Mesothelial cell of epicardium (in vitro differentiated cells): Measurements from ENCODE around the gene LIN7A. TPM values are rescaled to one million over a fixed set of nuclear protein-coding genes. Genes with fewer than 3 reads are reported as not detected.

Source experiments
- DNase-seq, 2 experiments: peaks; one replicate each; pipeline ENCODE4 v3.0.0; 2021; ENCODE audit warnings: low spot score in 2 of 2; ENCODE audit not compliant: unreplicated experiment in 2 of 2
- H3K27ac Mint-ChIP-seq: 2 replicates; pipeline ENCODE4 v1.8.0; 2021; ENCODE audit warnings: mixed read lengths
- H3K27me3 Mint-ChIP-seq: 2 replicates; pipeline ENCODE4 v1.8.0; 2021; ENCODE audit warnings: low read depth, mixed read lengths
- H3K36me3 Mint-ChIP-seq: 2 replicates; pipeline ENCODE4 v1.8.0; 2021; ENCODE audit warnings: mixed read lengths
- H3K4me1 Mint-ChIP-seq: 2 replicates; pipeline ENCODE4 v1.8.0; 2021; ENCODE audit warnings: mixed read lengths
- H3K4me3 Mint-ChIP-seq: 2 replicates; pipeline ENCODE4 v1.8.0; 2021; ENCODE audit warnings: mild to moderate bottlenecking, moderate library complexity, mixed read lengths
- H3K9me3 Mint-ChIP-seq: 2 replicates; pipeline ENCODE4 v1.8.0; 2021; ENCODE audit warnings: mixed read lengths
- total RNA-seq: library from RNA; stranded (reverse); gene quantifications from 3 replicates; pipeline ENCODE4 v1.2.1, GENCODE V29; 2021
- TF ChIP-seq, protein P1 (sequence below): fragments of 200-600 bp; sonication (generic); IDR thresholded peaks from one replicate; pipeline ENCODE4 v1.5.0; 2021; ENCODE audit warnings: antibody characterized with exemption; ENCODE audit not compliant: unreplicated experiment

Gene LIN7A
- total RNA-seq, 1 donor from 2014 or later: 9.9 TPM

DNA sequence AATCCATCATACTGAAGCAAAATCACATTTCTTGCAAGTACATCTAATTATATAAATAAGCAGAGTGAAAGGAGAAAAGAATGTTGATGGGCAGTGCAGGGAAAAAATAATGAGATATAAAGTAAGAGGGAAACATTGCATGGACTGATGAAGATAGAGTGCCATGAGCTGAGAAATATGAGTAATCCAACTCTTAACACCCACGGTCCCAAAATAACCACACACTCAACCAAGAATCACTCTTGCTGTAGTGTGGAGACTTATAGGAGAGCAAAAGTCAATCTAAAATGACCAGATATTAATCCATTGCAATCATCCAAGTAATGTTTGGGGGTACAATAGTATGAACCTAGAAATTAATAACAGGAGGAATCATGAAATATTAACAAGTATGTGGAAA is 180.9 kb downstream of the LIN7A start:
- Mint-ChIP-seq H3K36me3 (no peaks in the 10 kb centered on the region), H3K4me3 (no peak overlapping the region), H3K27me3 (peaks cover 9% of the 10 kb centered on the region), H3K4me1 (peaks cover 8% of the 10 kb centered on the region), H3K27ac (no peak overlapping the region), H3K9me3 (no peaks in the 10 kb centered on the region)
- TF ChIP-seq, protein P1, sequence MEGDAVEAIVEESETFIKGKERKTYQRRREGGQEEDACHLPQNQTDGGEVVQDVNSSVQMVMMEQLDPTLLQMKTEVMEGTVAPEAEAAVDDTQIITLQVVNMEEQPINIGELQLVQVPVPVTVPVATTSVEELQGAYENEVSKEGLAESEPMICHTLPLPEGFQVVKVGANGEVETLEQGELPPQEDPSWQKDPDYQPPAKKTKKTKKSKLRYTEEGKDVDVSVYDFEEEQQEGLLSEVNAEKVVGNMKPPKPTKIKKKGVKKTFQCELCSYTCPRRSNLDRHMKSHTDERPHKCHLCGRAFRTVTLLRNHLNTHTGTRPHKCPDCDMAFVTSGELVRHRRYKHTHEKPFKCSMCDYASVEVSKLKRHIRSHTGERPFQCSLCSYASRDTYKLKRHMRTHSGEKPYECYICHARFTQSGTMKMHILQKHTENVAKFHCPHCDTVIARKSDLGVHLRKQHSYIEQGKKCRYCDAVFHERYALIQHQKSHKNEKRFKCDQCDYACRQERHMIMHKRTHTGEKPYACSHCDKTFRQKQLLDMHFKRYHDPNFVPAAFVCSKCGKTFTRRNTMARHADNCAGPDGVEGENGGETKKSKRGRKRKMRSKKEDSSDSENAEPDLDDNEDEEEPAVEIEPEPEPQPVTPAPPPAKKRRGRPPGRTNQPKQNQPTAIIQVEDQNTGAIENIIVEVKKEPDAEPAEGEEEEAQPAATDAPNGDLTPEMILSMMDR: no peak
- no peak for DNase-seq

DNA sequence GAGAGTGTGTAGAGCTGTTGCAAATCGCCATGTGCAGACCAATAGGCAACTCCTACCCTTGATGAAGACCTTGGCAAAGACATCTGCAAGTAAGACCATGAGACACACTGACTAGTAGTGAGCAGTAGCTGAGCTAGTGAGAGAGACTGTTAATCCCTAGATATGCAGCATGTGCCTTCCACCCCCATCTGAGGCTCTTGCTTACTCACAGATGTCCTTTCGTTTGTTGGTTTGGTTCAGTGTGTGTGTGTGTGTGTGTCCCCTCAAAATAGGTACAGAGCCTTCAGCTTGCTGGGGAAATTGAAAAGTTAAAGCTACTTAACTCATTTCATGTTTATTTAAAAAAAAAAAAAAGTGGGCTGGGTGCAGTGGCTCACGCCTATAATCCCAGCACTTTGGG is 183.5 kb downstream of the LIN7A start:
- no peaks in the 10 kb centered on the region for H3K4me1 Mint-ChIP-seq
- H3K4me3 Mint-ChIP-seq: no peak overlapping the region

GRCh38 chr12:80752464-80752863 is 185.3 kb downstream of the LIN7A start:
- no peak overlapping the region for H3K27ac Mint-ChIP-seq
- TF ChIP-seq, protein P1: no peak
- H3K27me3 Mint-ChIP-seq: peaks cover 6% of the 10 kb centered on the region
- no peaks in the 10 kb centered on the region for H3K4me1 Mint-ChIP-seq
- no peaks in the 10 kb centered on the region for H3K36me3 Mint-ChIP-seq
- no peaks in the 10 kb centered on the region for H3K9me3 Mint-ChIP-seq
- no peak for DNase-seq
- H3K4me3 Mint-ChIP-seq: no peak overlapping the region

More for the DNA sequence above, 183.5 kb downstream of the LIN7A start:
- Mint-ChIP-seq H3K27me3 (peaks cover 9% of the 10 kb centered on the region), H3K36me3 (no peaks in the 10 kb centered on the region), H3K27ac (no peak overlapping the region), H3K9me3 (no peaks in the 10 kb centered on the region)
- TF ChIP-seq, protein P1: no peak
- no peak for DNase-seq

GRCh38 chr12:80749456-80749855 is 188.3 kb downstream of the LIN7A start:
- Mint-ChIP-seq H3K36me3 (no peaks in the 10 kb centered on the region), H3K27me3 (peaks cover 4% of the 10 kb centered on the region), H3K27ac (no peak overlapping the region), H3K4me1 (no peaks in the 10 kb centered on the region), H3K4me3 (no peak overlapping the region), H3K9me3 (no peaks in the 10 kb centered on the region)
- DNase-seq: no peak
- TF ChIP-seq, protein P1: no peak

GRCh38 chr12:80747800-80748199 is 189.9 kb downstream of the LIN7A start:
- peaks cover 15% of the 10 kb centered on the region for H3K27me3 Mint-ChIP-seq
- no peaks in the 10 kb centered on the region for H3K4me1 Mint-ChIP-seq
- no peak overlapping the region for H3K27ac Mint-ChIP-seq
- no peaks in the 10 kb centered on the region for H3K36me3 Mint-ChIP-seq
- no peak overlapping the region for H3K4me3 Mint-ChIP-seq
- H3K9me3 Mint-ChIP-seq: no peaks in the 10 kb centered on the region
- DNase-seq: no peak
- TF ChIP-seq, protein P1: no peak
